Effector CD8-positive, alpha-beta T cell (primary cell): Measurements from ENCODE around the gene GPX2.

Experiments
- DNase-seq: peaks from one replicate; lab custom pipeline; 2025; lab: John Stamatoyannopoulos, UW

Gene GPX2

GRCh38 chr14:64939817-64940190, 2.7 kb downstream of the GPX2 start:
- DNase-seq, result no peak

GRCh38 chr14:64938972-64939816, 3.4 kb downstream of the GPX2 start:
- DNase-seq, result no peak

- no peak for DNase-seq
These were observed 4.7 kb downstream of the GPX2 start for GRCh38 chr14:64937821-64938193.

GRCh38 chr14:64937171-64937820, 5.2 kb downstream of the GPX2 start:
- no peak for DNase-seq

GRCh38 chr14:64935508-64935907, 7.0 kb downstream of the GPX2 start:
- no peak for DNase-seq

- no peak for DNase-seq
These were observed 8.1 kb downstream of the GPX2 start for GRCh38 chr14:64934338-64934929.

DNA sequence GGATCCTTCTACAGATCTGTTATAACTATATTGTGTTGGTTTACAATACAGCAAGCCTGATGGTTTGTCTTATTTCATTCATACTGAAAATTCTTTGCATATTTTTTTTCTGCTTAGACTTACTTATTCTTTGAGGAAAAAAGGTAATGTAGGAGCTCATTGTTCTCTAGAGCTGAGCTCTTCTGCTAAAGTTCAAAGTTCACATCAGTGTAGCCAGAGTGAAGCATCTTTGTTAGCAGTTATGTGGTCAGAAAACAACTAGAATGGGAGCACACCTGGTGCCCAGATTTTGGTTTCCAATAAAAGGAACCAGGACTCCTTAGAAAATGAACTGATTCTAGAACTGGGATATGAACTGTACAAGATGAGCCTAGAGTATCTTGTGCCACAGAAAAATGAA, 10.3 kb downstream of the GPX2 start:
- no peak for DNase-seq

GRCh38 chr14:64931123-64931522, 11.4 kb downstream of the GPX2 start:
- DNase-seq, result no peak

DNA sequence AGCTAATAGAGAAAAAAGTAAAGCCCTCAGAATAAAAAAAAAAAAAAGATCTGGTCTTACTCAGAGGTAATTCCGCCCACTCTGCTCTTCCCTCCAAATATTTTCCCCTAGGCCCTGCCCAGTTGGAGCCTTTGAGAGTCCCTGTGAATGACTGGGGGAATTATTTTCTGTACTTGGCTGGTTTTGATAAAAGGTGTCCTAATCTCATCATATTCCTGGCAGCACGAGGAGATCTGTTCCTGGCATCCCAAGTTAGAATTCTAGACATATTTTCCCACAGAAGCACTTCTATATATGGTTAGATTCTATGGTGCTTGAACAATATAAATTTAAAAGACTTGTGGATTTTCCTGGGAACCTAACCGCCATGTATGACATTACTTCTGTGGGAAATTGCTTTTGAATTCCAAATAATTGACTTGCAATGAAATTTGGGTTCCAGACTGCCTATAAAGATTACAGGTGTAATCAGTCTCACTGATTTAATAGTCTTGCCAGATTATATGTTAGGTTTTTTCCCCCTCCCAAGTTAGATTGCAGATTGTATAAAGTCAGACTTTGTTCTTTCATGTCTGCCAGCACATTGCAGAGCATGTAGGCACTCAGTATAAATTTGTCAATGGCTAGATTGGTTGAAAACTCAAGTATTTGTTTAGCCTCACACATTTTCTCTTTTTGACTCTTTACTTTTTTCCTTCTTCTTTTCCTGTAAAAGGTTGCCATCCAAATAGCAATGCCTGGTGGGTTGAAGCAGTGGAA, 12.3 kb downstream of the GPX2 start:
- no peak for DNase-seq

DNA sequence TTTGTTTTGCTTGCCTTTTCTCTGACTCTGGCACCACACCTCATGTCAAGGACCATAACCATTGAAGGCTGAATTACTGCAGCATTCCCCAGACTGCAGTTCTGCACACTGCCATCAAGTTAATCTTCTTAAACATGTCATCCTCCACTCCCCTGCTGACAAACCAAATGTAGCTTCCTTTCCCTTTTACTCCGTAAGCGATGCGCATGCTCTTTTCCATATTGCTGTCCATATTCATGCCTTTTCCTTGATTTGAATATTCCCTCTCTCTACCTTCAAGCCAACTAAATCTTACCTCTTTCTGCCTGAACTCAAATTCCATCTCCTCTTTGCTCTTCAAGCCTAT, 13.6 kb downstream of the GPX2 start:
- no peak for DNase-seq

- no peak for DNase-seq
These were observed 14.1 kb downstream of the GPX2 start for GRCh38 chr14:64928239-64929013.

- no peak for DNase-seq
These were observed 15.5 kb downstream of the GPX2 start for GRCh38 chr14:64927031-64927430.

GRCh38 chr14:64926398-64926995, 16.0 kb downstream of the GPX2 start:
- no peak for DNase-seq

DNA sequence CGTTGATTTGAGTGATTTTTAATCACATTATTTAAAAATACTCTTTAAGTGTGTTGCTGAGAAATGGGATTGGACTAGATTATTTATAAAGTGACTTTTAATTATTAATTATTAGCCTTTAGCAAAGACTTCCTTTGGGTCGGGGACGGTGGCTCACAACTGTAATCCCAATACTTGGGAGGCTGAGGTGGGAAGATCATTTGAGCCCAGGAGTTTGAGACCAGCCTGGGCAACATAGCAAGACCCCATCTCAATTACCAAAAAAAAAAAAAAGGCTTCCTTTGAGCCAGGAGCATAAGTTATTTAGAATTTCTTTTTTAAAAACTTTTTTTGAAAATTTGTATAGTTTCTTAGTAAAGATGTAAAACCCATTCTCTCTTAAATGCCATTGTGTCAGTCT, 19.5 kb downstream of the GPX2 start:
- no peak for DNase-seq

DNA sequence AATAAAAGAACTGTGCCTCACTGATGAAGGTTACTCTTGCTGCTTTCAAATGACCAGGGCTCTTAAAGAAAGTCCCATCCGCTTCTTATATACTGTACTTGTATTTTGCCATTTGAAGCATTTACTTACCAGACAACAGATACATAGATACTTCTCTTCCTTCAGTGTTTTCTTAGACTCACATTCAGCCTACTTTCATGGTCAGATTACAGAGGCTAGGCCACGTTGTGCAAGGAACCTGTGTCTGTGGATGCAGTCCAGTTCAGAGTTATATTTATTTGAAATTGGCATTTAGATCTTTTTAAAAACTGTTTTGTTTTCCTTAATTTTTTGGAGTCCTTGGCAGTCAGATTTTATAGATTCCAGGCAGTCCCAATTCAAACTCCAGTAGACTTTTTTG, 22.1 kb downstream of the GPX2 start:
- DNase-seq, result no peak

- no peak for DNase-seq
These were observed 22.9 kb downstream of the GPX2 start for GRCh38 chr14:64919618-64920017.

DNA sequence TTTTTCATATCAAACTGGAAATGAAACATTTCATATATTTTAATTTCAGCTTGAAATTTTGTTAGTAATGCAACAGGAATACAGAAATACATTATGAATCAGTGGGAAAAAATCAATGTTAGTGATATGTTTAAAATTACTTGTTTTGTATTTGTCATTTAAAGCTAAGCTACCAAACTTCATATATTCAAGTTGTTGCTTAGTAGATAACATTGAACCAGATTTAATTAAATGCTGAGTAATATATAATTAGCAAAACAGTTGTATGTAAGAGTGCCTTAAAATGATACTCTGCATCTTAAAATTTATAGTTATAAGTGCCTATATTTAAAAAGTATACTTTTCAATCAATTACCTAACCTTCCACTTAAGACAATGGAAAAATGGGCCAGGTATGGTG, 23.3 kb downstream of the GPX2 start:
- DNase-seq, result no peak

GRCh38 chr14:64918216-64918615, 24.3 kb downstream of the GPX2 start:
- no peak for DNase-seq

- no peak for DNase-seq
These were observed 26.7 kb downstream of the GPX2 start for GRCh38 chr14:64915797-64916196.

GRCh38 chr14:64915029-64915424, 27.5 kb downstream of the GPX2 start:
- DNase-seq, result no peak

DNA sequence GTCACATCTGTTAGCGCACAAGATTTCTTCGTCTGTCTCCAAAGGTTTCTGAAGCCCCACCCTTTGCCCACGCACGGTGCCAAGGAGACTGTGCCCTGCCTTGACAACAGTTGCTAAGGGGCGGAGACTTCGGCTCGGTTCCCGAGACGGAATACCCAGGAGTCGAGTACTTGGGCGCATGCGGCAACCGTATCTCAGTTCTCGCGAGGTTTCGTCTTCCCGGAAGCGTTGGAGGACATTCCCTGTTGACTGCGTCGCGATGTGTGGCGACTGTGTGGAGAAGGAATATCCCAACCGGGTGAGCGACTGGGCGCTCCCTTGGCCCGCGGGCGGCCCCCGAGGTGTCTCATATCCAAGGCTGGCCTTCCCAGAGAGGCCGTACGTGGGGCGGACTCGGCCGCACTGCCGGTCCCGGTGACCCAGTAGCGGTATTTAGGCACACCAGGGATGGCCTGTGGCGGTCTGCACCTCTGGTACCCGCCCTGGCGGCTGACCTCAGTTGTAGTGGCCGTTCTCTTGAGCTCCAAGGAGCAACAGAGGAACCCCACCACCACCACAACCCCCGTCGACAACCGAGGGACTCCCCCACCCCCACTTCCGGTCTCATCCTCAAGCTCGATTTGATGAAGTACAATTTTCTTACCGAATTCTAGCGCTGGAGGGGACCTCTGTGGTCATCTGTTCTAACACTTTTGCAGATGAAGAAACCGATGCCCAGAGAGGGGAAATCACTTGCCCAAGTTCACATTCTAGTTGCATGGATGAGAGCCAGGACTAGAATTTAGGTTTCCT, 28.1 kb downstream of the GPX2 start, which contains the start of gene CHURC1:
CHURC1 (plus strand) TSS at position 219 of the 792 bp plus-strand sequence; CDS start at position 260, 41 bp downstream.
- DNase-seq, result peak; percentile 98
